Left ventricle myocardium inferior (tissue), 1 donor: ENCODE measurements around the gene CEACAM5. TPM values are rescaled to one million over a fixed set of nuclear protein-coding genes. Genes with fewer than 3 reads are reported as not detected.

Experiments used
- DNase-seq: peaks from one replicate; pipeline ENCODE4 v3.0.0-alpha.2; 2020
- H3K27ac ChIP-seq: fragments of 200-600 bp; replicated peaks from 2 replicates; pipeline ENCODE4 v1.8.0; 2021
- H3K27me3 ChIP-seq: fragments of 200-600 bp; 2 replicates; pipeline ENCODE4 v1.8.0; 2021; ENCODE audit warnings: low read depth
- H3K36me3 ChIP-seq: fragments of 200-600 bp; 2 replicates; pipeline ENCODE4 v1.8.0; 2021
- H3K4me1 ChIP-seq: fragments of 200-600 bp; 2 replicates; pipeline ENCODE4 v1.8.0; 2021
- H3K4me3 ChIP-seq: fragments of 200-600 bp; 2 replicates; pipeline ENCODE4 v1.8.0; 2021; ENCODE audit warnings: mild to moderate bottlenecking, moderate library complexity
- H3K9me3 ChIP-seq: fragments of 200-600 bp; replicated peaks from 2 replicates; pipeline ENCODE4 v1.8.0; 2021
- CTCF ChIP-seq: fragments of 200-600 bp; IDR thresholded peaks from 2 replicates; pipeline ENCODE4 v1.8.0; 2021; ENCODE audit warnings: antibody characterized with exemption, mild to moderate bottlenecking, borderline replicate concordance
- intact Hi-C: fragments of 100-400 bp; cut with micrococcal nuclease; formaldehyde crosslinking; loops from one replicate; pipeline ENCODE4 v1.11.0; 2022
- total RNA-seq: library from RNA; stranded (reverse); fragmentation: NEBNext Ultra II Directional; extraction: Animal tissue kit (Norgen Biotek cat#: 25700); gene quantifications from one replicate; pipeline ENCODE4 v1.2.1, GENCODE V29; 2021
- donor health status: DM: no; HTN: yes; CAD: no; lungs with severe emphysema.

CEACAM5 gene
- total RNA-seq, 1 donor from 2014 or later = 0.19 TPM

- Histone ChIP-seq H3K9me3 (no peaks in the 10 kb centered on the region), H3K27me3 (peaks cover 88% of the 10 kb centered on the region), H3K27ac (no peak overlapping the region), H3K4me1 (no peaks in the 10 kb centered on the region), H3K36me3 (no peaks in the 10 kb centered on the region), H3K4me3 (no peak overlapping the region)
- TF ChIP-seq CTCF = no peak
- DNase-seq = no peak
- intact Hi-C loops = no loop called here
These were observed 10.3 kb downstream of the CEACAM5 start for GRCh38 chr19:41718761-41719160.

DNA sequence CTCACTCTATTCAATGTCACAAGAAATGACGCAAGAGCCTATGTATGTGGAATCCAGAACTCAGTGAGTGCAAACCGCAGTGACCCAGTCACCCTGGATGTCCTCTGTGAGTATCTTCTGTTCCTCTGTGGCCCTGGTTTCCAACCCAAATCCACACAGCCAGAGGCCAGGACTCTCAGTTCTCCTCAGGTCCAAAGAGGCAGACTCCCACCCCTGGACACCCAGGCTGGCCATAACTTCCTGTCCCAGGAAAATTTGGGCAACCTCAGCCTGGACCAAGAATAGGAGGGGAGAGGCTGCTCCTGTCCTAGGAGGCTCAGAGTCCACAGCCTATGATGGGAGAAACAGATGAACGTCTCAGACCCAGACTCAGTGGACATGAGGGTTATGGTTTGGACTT, 11.7 kb downstream of the CEACAM5 start:
- TF ChIP-seq CTCF = no peak
- intact Hi-C loops = no loop called here
- Histone ChIP-seq H3K9me3 (no peaks in the 10 kb centered on the region), H3K4me1 (no peaks in the 10 kb centered on the region), H3K27me3 (peaks cover 82% of the 10 kb centered on the region), H3K4me3 (no peak overlapping the region), H3K36me3 (no peaks in the 10 kb centered on the region), H3K27ac (no peak overlapping the region)
- no peak for DNase-seq

DNA sequence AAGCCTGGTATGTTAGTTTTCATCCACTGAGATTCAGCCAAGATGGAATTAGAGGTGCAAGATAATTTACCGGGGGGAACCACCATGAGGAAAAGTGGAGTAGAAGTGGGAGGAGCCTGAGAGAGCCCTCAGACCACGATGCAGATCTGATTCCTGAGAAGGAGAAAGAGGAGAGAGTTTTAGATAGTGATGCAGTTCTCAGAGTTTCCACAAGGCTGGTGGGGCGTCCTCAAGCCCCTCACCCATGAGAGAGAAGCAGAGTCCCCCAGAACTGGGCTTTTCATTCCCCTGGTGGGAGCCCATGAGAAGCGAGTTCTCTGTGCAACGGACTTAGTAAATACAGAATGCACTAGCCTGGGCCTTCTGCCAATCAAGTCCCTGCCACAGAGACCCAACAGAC, 18.1 kb downstream of the CEACAM5 start:
- DNase-seq = no peak
- Histone ChIP-seq H3K36me3 (no peaks in the 10 kb centered on the region), H3K9me3 (no peaks in the 10 kb centered on the region), H3K27me3 (peaks cover 81% of the 10 kb centered on the region), H3K4me3 (no peak overlapping the region), H3K27ac (no peak overlapping the region), H3K4me1 (no peaks in the 10 kb centered on the region)
- no peak for TF ChIP-seq CTCF
- intact Hi-C loops = no loop called here

- no peaks in the 10 kb centered on the region for H3K9me3 ChIP-seq
- intact Hi-C loops = no loop called here
- no peak overlapping the region for H3K4me3 ChIP-seq
- no peak overlapping the region for H3K27ac ChIP-seq
- H3K4me1 ChIP-seq = no peaks in the 10 kb centered on the region
- TF ChIP-seq CTCF = no peak
- H3K36me3 ChIP-seq = no peaks in the 10 kb centered on the region
- H3K27me3 ChIP-seq = peaks cover 83% of the 10 kb centered on the region
- no peak for DNase-seq
These were observed 25.7 kb downstream of the CEACAM5 start for GRCh38 chr19:41734156-41734555.

GRCh38 chr19:41734585-41734984, 26.2 kb downstream of the CEACAM5 start:
- DNase-seq = no peak
- no peaks in the 10 kb centered on the region for H3K9me3 ChIP-seq
- no peak overlapping the region for H3K27ac ChIP-seq
- H3K4me1 ChIP-seq = no peaks in the 10 kb centered on the region
- H3K36me3 ChIP-seq = no peaks in the 10 kb centered on the region
- no peak for TF ChIP-seq CTCF
- H3K27me3 ChIP-seq = peaks cover 83% of the 10 kb centered on the region
- no peak overlapping the region for H3K4me3 ChIP-seq
- intact Hi-C loops = no loop called here
